ENCODE data around the gene HPSE2.

HPSE2 gene

DNA sequence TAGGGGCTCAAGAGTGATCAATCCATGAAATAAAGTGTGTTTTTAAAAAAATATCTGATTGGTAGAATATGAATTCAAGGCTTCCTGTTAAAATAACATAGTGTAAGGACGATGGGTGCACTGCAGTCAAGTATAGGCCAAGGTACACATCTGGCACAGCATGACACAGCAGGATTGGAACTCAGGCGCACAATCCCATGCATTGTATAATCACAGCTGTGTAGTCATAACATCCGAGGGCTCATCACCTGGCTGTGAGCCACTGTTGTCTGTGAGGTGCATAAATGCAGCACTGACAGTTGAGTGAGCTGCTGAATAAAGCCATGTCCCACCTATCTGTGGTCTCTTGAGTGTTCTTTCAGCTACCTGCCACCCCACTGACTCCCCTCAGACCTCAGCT lies 646.6 kb downstream of the HPSE2 start:
- Histone ChIP-seq H3K27me3 (ENCODE audit: control insufficient read depth, insufficient read depth, low read length) (no peaks in the 10 kb centered on the region), H3K9me3 (ENCODE audit: control insufficient read depth, low read length) (no peaks in the 10 kb centered on the region), H3K9ac (ENCODE audit: low read length) (no peak overlapping the region), H3K4me3 (ENCODE audit: low read length) (no peak overlapping the region), H3K36me3 (ENCODE audit: control insufficient read depth, insufficient read depth, low read length) (no peaks in the 10 kb centered on the region), H3K4me1 (ENCODE audit: control insufficient read depth, insufficient read depth, low read length) (no peaks in the 10 kb centered on the region)

- no peaks in the 10 kb centered on the region for H3K27me3 ChIP-seq (ENCODE audit: control insufficient read depth, insufficient read depth, low read length)
- H3K4me1 ChIP-seq (ENCODE audit: control insufficient read depth, insufficient read depth, low read length), result no peaks in the 10 kb centered on the region
- H3K9ac ChIP-seq (ENCODE audit: low read length), result no peak overlapping the region
- H3K4me3 ChIP-seq (ENCODE audit: low read length), result no peak overlapping the region
- H3K9me3 ChIP-seq (ENCODE audit: control insufficient read depth, low read length), result no peaks in the 10 kb centered on the region
- H3K36me3 ChIP-seq (ENCODE audit: control insufficient read depth, insufficient read depth, low read length), result no peaks in the 10 kb centered on the region
Measured at GRCh38 chr10:98587156-98587837, 648.4 kb downstream of the HPSE2 start.

DNA sequence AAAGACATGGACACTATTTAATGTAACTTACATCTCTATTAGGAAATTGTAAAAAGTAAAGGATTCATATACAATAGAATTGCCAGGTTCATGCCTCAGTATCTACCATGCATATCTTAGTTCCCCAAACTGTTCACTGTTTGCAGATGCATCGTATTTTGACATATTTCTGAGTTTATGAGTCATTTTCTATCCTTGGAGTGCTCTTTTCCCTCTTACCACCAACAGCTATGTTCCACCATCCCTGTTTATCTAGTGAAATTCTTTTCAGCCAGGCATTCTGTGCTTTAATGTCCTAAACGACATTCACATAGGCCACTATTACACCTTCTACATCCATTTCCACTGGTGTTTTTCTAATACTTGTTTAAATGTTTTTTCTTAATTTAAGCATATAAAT lies 649.6 kb downstream of the HPSE2 start:
- H3K9ac ChIP-seq (ENCODE audit: low read length), result no peak overlapping the region
- no peaks in the 10 kb centered on the region for H3K9me3 ChIP-seq (ENCODE audit: control insufficient read depth, low read length)
- H3K4me3 ChIP-seq (ENCODE audit: low read length), result no peak overlapping the region
- no peaks in the 10 kb centered on the region for H3K4me1 ChIP-seq (ENCODE audit: control insufficient read depth, insufficient read depth, low read length)
- no peaks in the 10 kb centered on the region for H3K27me3 ChIP-seq (ENCODE audit: control insufficient read depth, insufficient read depth, low read length)
- H3K36me3 ChIP-seq (ENCODE audit: control insufficient read depth, insufficient read depth, low read length), result no peaks in the 10 kb centered on the region

GRCh38 chr10:98582363-98582762 lies 653.3 kb downstream of the HPSE2 start:
- no peaks in the 10 kb centered on the region for H3K9me3 ChIP-seq (ENCODE audit: control insufficient read depth, low read length)
- no peaks in the 10 kb centered on the region for H3K36me3 ChIP-seq (ENCODE audit: control insufficient read depth, insufficient read depth, low read length)

GRCh38 chr10:98577578-98577977 lies 658.1 kb downstream of the HPSE2 start:
- Histone ChIP-seq H3K4me3 (ENCODE audit: low read length) (no peak overlapping the region), H3K9ac (ENCODE audit: low read length) (no peak overlapping the region), H3K4me1 (ENCODE audit: control insufficient read depth, insufficient read depth, low read length) (no peaks in the 10 kb centered on the region), H3K36me3 (ENCODE audit: control insufficient read depth, insufficient read depth, low read length) (no peaks in the 10 kb centered on the region), H3K27me3 (ENCODE audit: control insufficient read depth, insufficient read depth, low read length) (no peaks in the 10 kb centered on the region), H3K9me3 (ENCODE audit: control insufficient read depth, low read length) (no peaks in the 10 kb centered on the region)

More at GRCh38 chr10:98582363-98582762, 653.3 kb downstream of the HPSE2 start:
- H3K27me3 ChIP-seq (ENCODE audit: control insufficient read depth, insufficient read depth, low read length), result no peaks in the 10 kb centered on the region
- no peaks in the 10 kb centered on the region for H3K4me1 ChIP-seq (ENCODE audit: control insufficient read depth, insufficient read depth, low read length)
- no peak overlapping the region for H3K4me3 ChIP-seq (ENCODE audit: low read length)
- H3K9ac ChIP-seq (ENCODE audit: low read length), result no peak overlapping the region

GRCh38 chr10:98577168-98577567 lies 658.5 kb downstream of the HPSE2 start:
- H3K4me1 ChIP-seq (ENCODE audit: control insufficient read depth, insufficient read depth, low read length), result no peaks in the 10 kb centered on the region
- no peaks in the 10 kb centered on the region for H3K36me3 ChIP-seq (ENCODE audit: control insufficient read depth, insufficient read depth, low read length)
- H3K9ac ChIP-seq (ENCODE audit: low read length), result no peak overlapping the region
- no peaks in the 10 kb centered on the region for H3K27me3 ChIP-seq (ENCODE audit: control insufficient read depth, insufficient read depth, low read length)
- no peak overlapping the region for H3K4me3 ChIP-seq (ENCODE audit: low read length)
- H3K9me3 ChIP-seq (ENCODE audit: control insufficient read depth, low read length), result no peaks in the 10 kb centered on the region

DNA sequence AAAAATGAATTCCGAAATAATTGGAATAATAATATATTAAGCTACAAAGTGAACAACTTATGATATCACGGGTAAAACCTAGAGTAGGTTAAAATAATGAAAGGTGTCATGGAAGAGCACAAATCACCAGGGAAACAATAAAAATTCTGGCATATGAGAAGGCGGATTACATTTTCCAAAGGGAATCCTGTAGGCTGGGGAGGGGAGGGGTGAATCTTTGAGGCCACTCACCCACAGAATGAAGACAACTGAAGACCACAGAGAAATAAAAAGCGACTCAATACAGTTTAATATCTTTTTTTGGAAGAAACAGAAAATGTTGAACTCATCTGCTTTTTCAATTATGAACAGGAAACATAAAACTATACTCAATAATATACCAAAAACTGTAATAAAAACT lies 659.6 kb downstream of the HPSE2 start:
- H3K27me3 ChIP-seq (ENCODE audit: control insufficient read depth, insufficient read depth, low read length), result no peaks in the 10 kb centered on the region

DNA sequence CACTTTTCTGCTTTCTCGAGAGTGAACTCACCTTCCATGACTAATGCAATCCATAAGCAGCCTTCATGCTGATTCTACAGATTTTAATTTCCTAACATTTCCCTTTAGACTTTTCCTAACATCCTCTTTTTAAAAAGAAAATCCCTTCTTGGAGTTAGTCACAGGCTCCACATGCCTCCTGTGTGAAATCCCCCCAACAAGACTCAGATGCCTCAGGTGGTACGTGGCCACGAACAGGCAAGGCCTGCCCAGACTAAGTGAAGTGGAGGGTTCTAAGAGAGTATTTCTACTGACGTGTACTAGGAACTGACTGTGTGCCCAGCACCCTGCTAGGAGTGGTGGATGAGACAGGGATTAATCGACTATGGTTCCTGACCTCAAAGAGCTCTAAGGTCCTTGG lies 663.1 kb downstream of the HPSE2 start:
- Histone ChIP-seq H3K4me3 (ENCODE audit: low read length) (no peak overlapping the region), H3K9me3 (ENCODE audit: control insufficient read depth, low read length) (no peaks in the 10 kb centered on the region), H3K9ac (ENCODE audit: low read length) (no peak overlapping the region), H3K36me3 (ENCODE audit: control insufficient read depth, insufficient read depth, low read length) (no peaks in the 10 kb centered on the region), H3K4me1 (ENCODE audit: control insufficient read depth, insufficient read depth, low read length) (no peaks in the 10 kb centered on the region), H3K27me3 (ENCODE audit: control insufficient read depth, insufficient read depth, low read length) (peaks cover 2% of the 10 kb centered on the region)

More for the DNA sequence above, 659.6 kb downstream of the HPSE2 start:
- Histone ChIP-seq H3K9ac (ENCODE audit: low read length) (no peak overlapping the region), H3K9me3 (ENCODE audit: control insufficient read depth, low read length) (no peaks in the 10 kb centered on the region), H3K36me3 (ENCODE audit: control insufficient read depth, insufficient read depth, low read length) (no peaks in the 10 kb centered on the region), H3K4me1 (ENCODE audit: control insufficient read depth, insufficient read depth, low read length) (no peaks in the 10 kb centered on the region), H3K4me3 (ENCODE audit: low read length) (no peak overlapping the region)

DNA sequence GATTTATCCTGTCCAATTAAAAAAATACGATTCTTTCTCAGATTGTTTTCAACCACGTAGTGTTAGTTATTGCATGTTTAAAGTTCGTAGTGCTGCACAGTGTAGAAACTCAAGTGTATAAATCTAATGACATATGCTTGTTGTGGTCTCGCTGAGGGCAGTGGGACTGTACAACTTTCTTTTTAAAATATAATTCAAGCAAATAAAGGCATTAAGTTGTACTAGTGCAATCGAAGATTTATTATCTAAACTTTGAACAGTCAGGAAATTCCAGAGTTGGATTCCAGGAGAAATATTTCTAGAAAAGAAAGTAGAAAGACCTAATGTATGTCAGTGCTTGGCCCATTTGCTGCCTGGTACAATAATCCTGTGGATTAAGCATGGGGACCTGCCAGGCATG lies 664.8 kb downstream of the HPSE2 start:
- H3K9me3 ChIP-seq (ENCODE audit: control insufficient read depth, low read length), result no peaks in the 10 kb centered on the region
- H3K4me1 ChIP-seq (ENCODE audit: control insufficient read depth, insufficient read depth, low read length), result no peaks in the 10 kb centered on the region
- H3K36me3 ChIP-seq (ENCODE audit: control insufficient read depth, insufficient read depth, low read length), result no peaks in the 10 kb centered on the region
- peaks cover 2% of the 10 kb centered on the region for H3K27me3 ChIP-seq (ENCODE audit: control insufficient read depth, insufficient read depth, low read length)
- H3K9ac ChIP-seq (ENCODE audit: low read length), result no peak overlapping the region
- no peak overlapping the region for H3K4me3 ChIP-seq (ENCODE audit: low read length)

- Histone ChIP-seq H3K4me3 (ENCODE audit: low read length) (no peak overlapping the region), H3K4me1 (ENCODE audit: control insufficient read depth, insufficient read depth, low read length) (no peaks in the 10 kb centered on the region), H3K9ac (ENCODE audit: low read length) (no peak overlapping the region), H3K27me3 (ENCODE audit: control insufficient read depth, insufficient read depth, low read length) (peaks cover 2% of the 10 kb centered on the region), H3K36me3 (ENCODE audit: control insufficient read depth, insufficient read depth, low read length) (no peaks in the 10 kb centered on the region), H3K9me3 (ENCODE audit: control insufficient read depth, low read length) (no peaks in the 10 kb centered on the region)
Measured at GRCh38 chr10:98569853-98570252, 665.8 kb downstream of the HPSE2 start.

GRCh38 chr10:98568551-98568950 lies 667.1 kb downstream of the HPSE2 start:
- H3K36me3 ChIP-seq (ENCODE audit: control insufficient read depth, insufficient read depth, low read length), result no peaks in the 10 kb centered on the region
- H3K27me3 ChIP-seq (ENCODE audit: control insufficient read depth, insufficient read depth, low read length), result peaks cover 2% of the 10 kb centered on the region
- H3K4me3 ChIP-seq (ENCODE audit: low read length), result no peak overlapping the region
- no peak overlapping the region for H3K9ac ChIP-seq (ENCODE audit: low read length)
- H3K9me3 ChIP-seq (ENCODE audit: control insufficient read depth, low read length), result no peaks in the 10 kb centered on the region
- no peaks in the 10 kb centered on the region for H3K4me1 ChIP-seq (ENCODE audit: control insufficient read depth, insufficient read depth, low read length)

DNA sequence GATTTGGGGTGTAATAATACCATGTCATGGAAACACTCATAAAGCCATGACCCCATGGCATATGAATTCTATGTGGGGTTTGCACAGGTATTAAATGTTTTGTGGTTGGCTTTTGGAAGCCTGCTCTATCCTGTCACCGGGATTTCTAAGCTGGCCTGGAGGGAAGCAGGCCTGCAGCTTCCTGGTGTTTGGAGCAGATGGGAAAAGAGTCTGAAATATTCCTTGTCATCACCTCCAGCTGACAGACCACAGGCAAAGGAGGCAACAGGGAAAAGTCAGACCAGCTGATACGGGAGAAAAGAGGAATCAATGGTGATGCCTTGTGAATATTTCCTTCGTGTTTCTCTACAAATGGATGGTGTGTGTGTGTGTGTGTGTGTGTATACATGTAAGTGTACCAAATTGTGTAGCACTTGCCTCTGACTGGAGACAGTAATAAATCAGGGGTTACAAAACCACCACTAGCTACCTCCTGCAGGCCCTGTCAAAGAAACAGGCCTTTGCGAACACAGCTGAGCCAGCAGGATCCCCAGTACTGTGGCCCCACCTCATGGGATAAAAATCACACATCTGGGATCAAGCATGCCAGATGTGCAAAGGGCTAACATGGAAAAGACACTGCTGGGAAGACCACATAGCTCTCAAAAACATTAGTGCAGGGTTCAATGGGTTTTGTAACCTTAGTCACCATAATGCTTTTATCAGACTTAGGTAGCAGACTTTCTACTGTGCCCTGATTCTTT lies 668.1 kb downstream of the HPSE2 start:
- H3K36me3 ChIP-seq (ENCODE audit: control insufficient read depth, insufficient read depth, low read length), result no peaks in the 10 kb centered on the region
- no peaks in the 10 kb centered on the region for H3K4me1 ChIP-seq (ENCODE audit: control insufficient read depth, insufficient read depth, low read length)

More for the DNA sequence above, 668.1 kb downstream of the HPSE2 start:
- Histone ChIP-seq H3K9me3 (ENCODE audit: control insufficient read depth, low read length) (no peaks in the 10 kb centered on the region), H3K4me3 (ENCODE audit: low read length) (no peak overlapping the region), H3K9ac (ENCODE audit: low read length) (no peak overlapping the region), H3K27me3 (ENCODE audit: control insufficient read depth, insufficient read depth, low read length) (peaks cover 2% of the 10 kb centered on the region)
